Memory B cell (primary cell): ENCODE results near the gene TFF3.
A peak's percentile ranks its signal among the peaks of the same experiment; 100 is the strongest.

Experiments
- ATAC-seq: fragments of 150-1000 bp; cut with Tn5 transposase; 2 replicates; pipeline ENCODE4 v1.10.0; 2021; ENCODE audit warnings: low read depth, mild to moderate bottlenecking, moderate library complexity
- DNase-seq, 2 donors: peaks; one replicate each; pipeline ENCODE4 v3.0.0; 2022; ENCODE audit warnings: low spot score in 2 of 2
- H3K27ac Mint-ChIP-seq: one replicate; pipeline ENCODE4 v1.8.0; 2022; ENCODE audit warnings: mild to moderate bottlenecking, moderate library complexity, mixed read lengths
- H3K27me3 Mint-ChIP-seq: one replicate; pipeline ENCODE4 v1.8.0; 2022; ENCODE audit warnings: mixed read lengths
- H3K36me3 Mint-ChIP-seq: one replicate; pipeline ENCODE4 v1.8.0; 2022; ENCODE audit warnings: mild to moderate bottlenecking, mixed read lengths
- H3K4me1 Mint-ChIP-seq: one replicate; pipeline ENCODE4 v1.8.0; 2022; ENCODE audit warnings: mixed read lengths
- H3K4me3 Mint-ChIP-seq: one replicate; pipeline ENCODE4 v1.8.0; 2022; ENCODE audit warnings: mild to moderate bottlenecking, moderate library complexity, mixed read lengths
- H3K9me3 Mint-ChIP-seq: one replicate; pipeline ENCODE4 v1.8.0; 2022; ENCODE audit warnings: mixed read lengths

Gene TFF3

DNA sequence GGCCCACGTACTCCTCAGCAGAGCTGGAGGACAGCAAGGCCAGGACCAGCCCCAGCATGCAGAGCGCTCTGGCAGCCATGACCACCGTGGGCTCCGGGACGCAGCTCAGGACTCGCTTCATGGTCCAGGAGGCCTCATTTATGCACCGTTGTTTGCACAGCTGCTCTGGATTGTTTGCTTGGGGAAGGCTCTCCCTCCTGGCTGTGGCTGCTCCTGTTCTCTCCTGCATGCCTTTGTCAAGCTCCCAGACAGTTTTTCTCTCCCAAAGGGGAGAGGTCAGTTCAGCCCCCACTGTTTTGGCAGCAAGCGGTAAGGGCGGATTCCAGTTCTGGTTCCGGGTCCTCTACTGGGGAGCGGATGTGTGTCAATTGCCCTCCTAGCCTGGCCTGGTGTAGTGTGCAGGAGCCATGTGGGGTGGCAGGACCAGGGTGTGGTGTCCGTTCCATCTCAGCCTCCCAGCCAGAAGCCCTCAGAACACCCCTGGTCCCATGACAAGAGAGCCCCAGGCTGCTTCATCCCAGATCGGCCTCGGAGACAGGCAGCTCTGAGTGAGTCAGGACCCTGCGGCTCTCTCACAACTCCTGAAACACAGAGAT is at the start of gene TFF3:
Gene TFF3 (minus strand): TSS at position 114 of the 596 bp plus-strand sequence. CDS start 35 bp downstream, at position 79.
- no peak for DNase-seq
- no peaks in the 10 kb centered on the region for H3K36me3 Mint-ChIP-seq
- no peak within 1 kb of the TSS for H3K27ac Mint-ChIP-seq
- H3K4me3 Mint-ChIP-seq = no peak within 1 kb of the TSS
- H3K4me1 Mint-ChIP-seq = peaks cover 8% of the 10 kb centered on the region
- no peaks in the 10 kb centered on the region for H3K9me3 Mint-ChIP-seq
- peaks cover 2% of the 10 kb centered on the region for H3K27me3 Mint-ChIP-seq
- ATAC-seq = no peak

- ATAC-seq = no peak
- no peaks in the 10 kb centered on the region for H3K4me1 Mint-ChIP-seq
- DNase-seq = no peak
- H3K4me3 Mint-ChIP-seq = no peak overlapping the region
- no peaks in the 10 kb centered on the region for H3K36me3 Mint-ChIP-seq
- H3K27me3 Mint-ChIP-seq = peaks cover 13% of the 10 kb centered on the region
- H3K9me3 Mint-ChIP-seq = no peaks in the 10 kb centered on the region
- H3K27ac Mint-ChIP-seq = no peak overlapping the region
Measured at GRCh38 chr21:42364304-42364865, 49.2 kb upstream of the TFF3 start.

DNA sequence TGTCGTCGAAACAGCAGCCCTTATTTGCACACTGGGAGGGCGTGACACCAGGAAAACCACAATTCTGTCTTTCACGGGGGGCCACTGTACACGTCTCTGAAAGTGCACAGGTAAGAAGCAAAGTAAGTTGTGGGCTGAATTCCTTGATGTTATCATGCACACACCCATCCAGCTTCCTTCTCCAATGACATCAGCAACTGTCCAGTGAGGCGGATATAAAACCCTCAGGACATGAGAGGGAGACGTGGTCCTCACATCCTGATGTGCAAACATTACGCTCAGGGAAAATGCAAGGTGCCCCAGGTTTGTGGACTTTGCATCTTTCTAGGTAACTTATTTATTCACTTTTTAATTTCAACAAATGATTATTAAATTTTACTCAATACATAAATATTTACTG is 48.1 kb upstream of the TFF3 start:
- Mint-ChIP-seq H3K36me3 (no peaks in the 10 kb centered on the region), H3K9me3 (no peaks in the 10 kb centered on the region), H3K27me3 (peaks cover 18% of the 10 kb centered on the region), H3K4me1 (no peaks in the 10 kb centered on the region), H3K27ac (no peak overlapping the region), H3K4me3 (no peak overlapping the region)
- no peak for ATAC-seq
- no peak for DNase-seq

GRCh38 chr21:42362700-42363099 is 47.5 kb upstream of the TFF3 start:
- no peak overlapping the region for H3K27ac Mint-ChIP-seq
- no peaks in the 10 kb centered on the region for H3K9me3 Mint-ChIP-seq

DNA sequence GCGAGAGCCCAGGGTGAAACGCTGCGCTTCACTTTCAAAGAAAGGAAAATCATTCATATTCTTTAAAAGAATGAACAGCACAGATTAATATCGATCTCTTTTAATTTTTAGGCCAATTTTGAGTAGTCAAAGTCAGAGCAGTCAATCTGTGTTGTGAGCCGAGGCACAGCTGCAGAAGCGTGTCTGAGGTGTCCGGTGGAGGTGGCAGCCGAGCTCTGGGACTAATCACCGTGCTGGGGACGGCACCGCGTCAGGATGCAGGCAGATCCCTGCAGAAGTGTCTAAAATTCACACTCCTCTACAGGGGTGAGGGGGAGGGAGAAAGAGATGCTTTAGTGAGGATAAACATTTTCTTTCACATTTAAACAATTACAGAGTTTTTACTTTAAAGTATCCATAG is 47.0 kb upstream of the TFF3 start:
- DNase-seq (no peak), ATAC-seq (no peak)
- H3K27ac Mint-ChIP-seq = no peak overlapping the region
- H3K4me1 Mint-ChIP-seq = no peaks in the 10 kb centered on the region
- peaks cover 2% of the 10 kb centered on the region for H3K9me3 Mint-ChIP-seq
- H3K27me3 Mint-ChIP-seq = peaks cover 23% of the 10 kb centered on the region
- no peak overlapping the region for H3K4me3 Mint-ChIP-seq
- no peaks in the 10 kb centered on the region for H3K36me3 Mint-ChIP-seq

More at GRCh38 chr21:42362700-42363099, 47.5 kb upstream of the TFF3 start:
- DNase-seq (no peak), ATAC-seq (peak; percentile 43)
- H3K36me3 Mint-ChIP-seq = no peaks in the 10 kb centered on the region
- H3K4me1 Mint-ChIP-seq = no peaks in the 10 kb centered on the region
- peaks cover 23% of the 10 kb centered on the region for H3K27me3 Mint-ChIP-seq
- H3K4me3 Mint-ChIP-seq = no peak overlapping the region

- no peaks in the 10 kb centered on the region for H3K36me3 Mint-ChIP-seq
- peaks cover 28% of the 10 kb centered on the region for H3K27me3 Mint-ChIP-seq
- H3K4me1 Mint-ChIP-seq = no peaks in the 10 kb centered on the region
Measured at GRCh38 chr21:42361286-42361685, 46.1 kb upstream of the TFF3 start.

GRCh38 chr21:42360317-42360716 is 45.1 kb upstream of the TFF3 start:
- no peaks in the 10 kb centered on the region for H3K36me3 Mint-ChIP-seq
- H3K4me3 Mint-ChIP-seq = no peak overlapping the region
- ATAC-seq = no peak
- H3K27ac Mint-ChIP-seq = no peak overlapping the region
- no peak for DNase-seq
- H3K27me3 Mint-ChIP-seq = peaks cover 28% of the 10 kb centered on the region
- H3K9me3 Mint-ChIP-seq = peaks cover 2% of the 10 kb centered on the region
- no peaks in the 10 kb centered on the region for H3K4me1 Mint-ChIP-seq

More at GRCh38 chr21:42361286-42361685, 46.1 kb upstream of the TFF3 start:
- no peak overlapping the region for H3K27ac Mint-ChIP-seq
- DNase-seq (no peak), ATAC-seq (no peak)
- H3K9me3 Mint-ChIP-seq = peaks cover 2% of the 10 kb centered on the region
- H3K4me3 Mint-ChIP-seq = no peak overlapping the region

DNA sequence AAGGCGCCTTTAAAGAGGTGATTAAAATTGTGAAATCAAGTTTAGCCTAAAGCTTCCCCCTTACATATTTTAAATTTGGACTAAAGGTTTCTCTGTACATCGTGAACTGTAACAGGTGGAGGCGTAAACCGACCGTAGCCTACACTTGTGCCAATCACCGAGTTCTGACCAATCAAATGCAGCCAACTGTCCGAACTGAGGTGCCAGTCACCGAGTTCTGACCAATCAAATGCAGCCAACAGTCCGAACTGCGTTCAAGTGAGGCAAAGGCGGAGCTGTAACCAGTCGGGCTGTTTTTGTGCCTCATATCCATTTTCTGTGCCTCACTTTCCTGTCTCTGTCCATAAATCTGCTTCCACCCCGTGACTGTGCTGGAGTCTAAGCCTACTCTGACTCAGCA is 43.7 kb upstream of the TFF3 start:
- Mint-ChIP-seq H3K4me3 (no peak overlapping the region), H3K27ac (no peak overlapping the region), H3K36me3 (peaks cover 4% of the 10 kb centered on the region), H3K27me3 (peaks cover 30% of the 10 kb centered on the region), H3K4me1 (no peaks in the 10 kb centered on the region), H3K9me3 (peaks cover 8% of the 10 kb centered on the region)
- ATAC-seq (no peak), DNase-seq (no peak)

GRCh38 chr21:42358261-42358660 is 43.1 kb upstream of the TFF3 start:
- ATAC-seq (no peak), DNase-seq (no peak)
- Mint-ChIP-seq H3K9me3 (peaks cover 13% of the 10 kb centered on the region), H3K27me3 (peaks cover 34% of the 10 kb centered on the region), H3K4me1 (peaks cover 3% of the 10 kb centered on the region), H3K36me3 (peaks cover 9% of the 10 kb centered on the region), H3K4me3 (no peak overlapping the region), H3K27ac (no peak overlapping the region)

GRCh38 chr21:42357307-42357706 is 42.1 kb upstream of the TFF3 start:
- DNase-seq = no peak
- Mint-ChIP-seq H3K27ac (no peak overlapping the region), H3K36me3 (peaks cover 10% of the 10 kb centered on the region), H3K4me3 (no peak overlapping the region), H3K27me3 (peaks cover 42% of the 10 kb centered on the region), H3K9me3 (peaks cover 16% of the 10 kb centered on the region), H3K4me1 (peaks cover 5% of the 10 kb centered on the region)
- ATAC-seq = no peak

- Mint-ChIP-seq H3K27ac (no peak overlapping the region), H3K4me3 (no peak overlapping the region), H3K27me3 (peaks cover 39% of the 10 kb centered on the region), H3K9me3 (peaks cover 16% of the 10 kb centered on the region), H3K4me1 (peaks cover 5% of the 10 kb centered on the region), H3K36me3 (peaks cover 10% of the 10 kb centered on the region)
- no peak for ATAC-seq
- DNase-seq = no peak
Measured at GRCh38 chr21:42356650-42357049, 41.4 kb upstream of the TFF3 start.

GRCh38 chr21:42356046-42356445 is 40.8 kb upstream of the TFF3 start:
- no peak overlapping the region for H3K27ac Mint-ChIP-seq

GRCh38 chr21:42353623-42354022 is 38.4 kb upstream of the TFF3 start:
- H3K4me1 Mint-ChIP-seq = peaks cover 5% of the 10 kb centered on the region
- DNase-seq = no peak
- peaks cover 38% of the 10 kb centered on the region for H3K27me3 Mint-ChIP-seq

More at GRCh38 chr21:42356046-42356445, 40.8 kb upstream of the TFF3 start:
- Mint-ChIP-seq H3K4me1 (peaks cover 5% of the 10 kb centered on the region), H3K27me3 (peaks cover 39% of the 10 kb centered on the region), H3K36me3 (peaks cover 10% of the 10 kb centered on the region), H3K9me3 (peaks cover 16% of the 10 kb centered on the region), H3K4me3 (no peak overlapping the region)
- DNase-seq (no peak), ATAC-seq (no peak)

DNA sequence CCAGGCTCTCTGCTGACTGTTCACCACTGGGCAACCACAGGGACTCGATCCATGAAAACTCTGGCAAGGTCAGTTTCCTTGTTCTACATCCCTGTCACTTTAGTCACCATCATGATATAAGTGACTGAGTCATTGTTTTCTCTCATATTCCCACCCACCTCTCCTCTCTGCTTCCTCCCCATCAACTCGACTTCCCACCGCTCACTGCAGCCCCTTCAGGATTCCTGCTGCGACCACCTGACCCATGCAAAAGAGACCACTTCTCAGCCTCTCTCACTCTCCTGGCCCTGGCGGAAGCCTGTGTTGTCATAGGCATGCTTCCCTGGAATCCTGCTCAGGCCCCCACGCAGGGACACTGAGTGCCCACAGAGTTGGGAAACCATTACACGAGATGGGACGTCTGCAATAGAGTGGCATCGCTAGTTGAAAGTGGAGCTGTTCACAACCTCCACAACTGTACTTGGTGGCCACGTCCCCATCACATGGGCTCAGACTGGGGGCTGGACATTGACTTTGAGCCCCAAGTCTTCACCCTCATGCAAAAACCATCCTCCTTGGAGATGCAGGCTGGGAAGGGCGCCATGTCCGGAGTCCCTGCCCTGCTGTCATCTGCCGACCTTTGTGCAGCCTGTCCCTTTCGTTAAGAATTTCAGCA is 37.4 kb upstream of the TFF3 start:
- ATAC-seq (no peak), DNase-seq (no peak)
- peaks cover 10% of the 10 kb centered on the region for H3K36me3 Mint-ChIP-seq
- H3K9me3 Mint-ChIP-seq = peaks cover 16% of the 10 kb centered on the region
- peaks cover 30% of the 10 kb centered on the region for H3K27me3 Mint-ChIP-seq
- H3K27ac Mint-ChIP-seq = no peak overlapping the region
- no peak overlapping the region for H3K4me3 Mint-ChIP-seq
- peaks cover 5% of the 10 kb centered on the region for H3K4me1 Mint-ChIP-seq

More at GRCh38 chr21:42353623-42354022, 38.4 kb upstream of the TFF3 start:
- peaks cover 16% of the 10 kb centered on the region for H3K9me3 Mint-ChIP-seq
- ATAC-seq = no peak
- peaks cover 10% of the 10 kb centered on the region for H3K36me3 Mint-ChIP-seq
- H3K27ac Mint-ChIP-seq = no peak overlapping the region
- no peak overlapping the region for H3K4me3 Mint-ChIP-seq
